Fibroblast of mammary gland (primary cell): ENCODE measurements around the gene TUSC2.
"Not testable (repeated sequence)": the region's sequence is repeated elsewhere in the genome, so short reads cannot be mapped to it uniquely, and the experiment has no call there.

ENCODE experiments used
- DNase-seq: peaks from one replicate; pipeline ENCODE4 v3.0.0-alpha.2; 2010; ENCODE audit warnings: low read depth
- H3K4me3 ChIP-seq: 2 replicates; pipeline ENCODE4 v1.5.1; 2011; ENCODE audit warnings: low read depth, mild to moderate bottlenecking, low read length, moderate library complexity; ENCODE audit not compliant: control insufficient read depth
- CTCF ChIP-seq: conservative IDR thresholded peaks from 2 replicates; pipeline ENCODE4 v1.5.1; 2011; ENCODE audit warnings: low read depth, low read length, inconsistent platforms; ENCODE audit not compliant: control insufficient read depth, insufficient read depth

TUSC2 gene

GRCh38 chr3:50289130-50289529, 38.9 kb downstream of the TUSC2 start:
- DNase-seq, result no peak
- TF ChIP-seq CTCF, result no peak
- no peak overlapping the region for H3K4me3 ChIP-seq

GRCh38 chr3:50288387-50289007, 39.5 kb downstream of the TUSC2 start:
- no peak for DNase-seq
- TF ChIP-seq CTCF, result no peak
- no peak overlapping the region for H3K4me3 ChIP-seq

DNA sequence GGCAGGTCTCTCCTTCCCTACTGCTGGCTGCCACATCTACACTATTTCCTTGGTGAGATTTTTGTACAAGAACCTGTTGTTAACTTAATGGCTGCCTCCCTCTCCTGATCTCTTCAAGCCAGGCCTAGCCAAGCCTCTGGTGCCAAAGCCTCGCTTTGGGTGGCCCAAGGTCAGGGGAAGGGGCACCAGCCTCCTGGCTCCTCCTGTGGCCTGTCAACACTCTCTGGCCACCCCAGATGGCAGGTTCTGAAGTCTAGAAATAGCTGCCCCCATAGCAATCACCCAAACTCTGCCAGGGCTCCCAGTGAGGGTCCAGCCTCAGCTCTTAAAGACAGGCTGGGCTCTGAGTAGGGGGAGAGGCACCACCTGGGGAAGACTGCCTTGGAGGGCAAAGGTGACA, 40.8 kb downstream of the TUSC2 start:
- no peak for DNase-seq
- no peak for TF ChIP-seq CTCF
- no peak overlapping the region for H3K4me3 ChIP-seq

DNA sequence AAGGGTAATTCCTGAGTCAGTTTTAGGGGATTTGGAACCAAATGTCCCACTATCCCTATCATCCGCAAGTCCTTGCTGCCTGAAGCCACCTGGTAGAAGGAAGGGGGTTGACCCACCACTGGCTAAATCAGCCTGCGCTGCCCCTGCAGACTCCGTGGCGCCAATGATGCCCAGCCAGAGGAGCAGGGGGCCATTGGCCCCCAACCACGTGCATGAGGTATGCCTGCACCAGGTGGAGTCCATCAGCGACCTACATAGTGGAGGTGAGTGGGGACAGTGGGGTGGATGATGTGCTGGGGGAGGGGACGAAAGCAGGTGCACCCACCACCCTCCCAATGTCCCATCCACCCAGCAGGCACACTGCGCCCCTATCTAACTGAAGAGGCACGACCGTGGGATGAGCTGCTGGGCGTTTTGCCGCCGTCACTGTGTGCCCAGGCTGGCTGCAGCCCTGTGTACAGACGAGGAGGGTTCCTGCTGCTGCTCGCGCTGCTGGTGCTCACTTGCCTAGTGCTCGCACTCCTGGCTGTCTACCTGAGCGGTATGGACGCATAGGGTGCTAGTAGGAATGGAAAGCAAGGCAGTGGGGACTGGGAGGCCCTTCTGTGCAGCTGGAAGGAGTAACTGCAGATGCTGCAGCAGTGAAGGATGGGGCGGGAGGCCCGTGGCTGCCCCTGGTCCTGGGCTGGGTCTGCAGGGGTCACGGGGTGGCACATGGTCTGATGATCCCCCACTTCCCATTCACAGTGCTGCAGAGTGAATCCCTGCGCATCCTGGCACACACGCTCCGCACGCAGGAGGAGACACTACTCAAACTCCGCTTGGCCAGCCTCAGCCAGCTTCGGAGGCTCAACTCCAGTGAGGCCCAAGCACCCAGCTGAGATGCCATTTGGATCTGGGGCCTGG, 41.4 kb downstream of the TUSC2 start:
- H3K4me3 ChIP-seq, result no peak overlapping the region
- no peak for DNase-seq
- TF ChIP-seq CTCF, result no peak

- H3K4me3 ChIP-seq, DNase-seq: not testable (repeated sequence)
Observed at GRCh38 chr3:50284121-50284520, 43.9 kb downstream of the TUSC2 start.

DNA sequence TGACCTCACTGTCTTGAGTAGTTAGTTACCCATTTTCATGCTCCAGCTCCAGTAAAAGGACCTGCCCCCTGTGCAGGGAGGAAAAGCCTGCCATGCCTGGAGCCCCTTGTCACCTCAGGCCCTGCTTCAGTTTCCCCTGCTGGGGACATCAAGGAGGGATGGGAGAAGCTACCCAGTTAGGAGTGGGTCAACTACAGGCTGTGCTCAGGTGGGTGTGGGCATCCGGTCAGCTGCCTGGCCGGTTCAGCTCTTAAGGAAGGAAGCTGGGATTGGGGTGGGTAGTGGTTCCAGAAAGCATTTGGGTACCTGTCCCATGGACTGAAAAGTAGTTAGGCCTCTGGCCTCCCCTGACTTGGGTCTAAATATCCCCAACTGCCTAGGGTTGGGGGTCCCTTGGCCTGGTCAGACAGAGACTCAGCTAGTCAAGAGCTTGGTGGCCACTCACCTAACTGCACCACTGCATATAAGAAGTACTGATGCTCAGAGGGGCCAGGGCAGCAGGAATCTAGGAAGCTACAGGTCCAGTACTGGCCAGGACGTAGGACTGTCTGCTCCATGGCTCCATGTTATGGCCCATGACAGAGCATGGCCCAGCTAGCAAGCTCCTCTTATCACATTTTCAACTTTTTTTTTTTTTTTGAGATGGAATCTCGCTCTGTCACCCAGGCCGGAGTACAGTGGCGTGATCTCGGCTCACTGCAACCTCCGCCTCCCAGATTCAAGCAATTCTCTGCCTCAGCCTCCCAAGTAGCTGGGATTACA, 48.6 kb downstream of the TUSC2 start:
- no peak for TF ChIP-seq CTCF
- DNase-seq, result no peak
- no peak overlapping the region for H3K4me3 ChIP-seq

DNA sequence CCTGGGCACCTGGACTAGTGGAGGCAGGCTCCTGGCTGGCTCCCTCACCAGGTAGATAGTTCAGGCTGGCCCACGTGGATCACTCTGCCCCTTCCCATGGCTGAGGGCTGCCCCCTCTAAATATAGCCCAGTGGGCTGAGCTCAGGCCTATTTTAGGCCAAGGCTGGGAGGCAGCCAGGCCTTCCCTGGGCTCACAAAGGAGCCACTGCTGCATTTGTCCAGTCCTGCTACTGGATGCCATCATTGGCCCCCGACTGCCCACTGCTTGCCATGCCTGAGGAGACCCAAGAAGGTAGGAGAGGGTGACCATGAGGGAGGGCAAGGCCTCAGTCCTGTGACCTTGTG, 49.2 kb downstream of the TUSC2 start, which contains the start of gene LSMEM2:
LSMEM2 (plus strand) TSS at position 208 of the 345 bp plus-strand sequence; CDS start at position 235, 27 bp downstream.
- no peak for DNase-seq
- no peak within 1 kb of the TSS for H3K4me3 ChIP-seq
- no peak for TF ChIP-seq CTCF
